ENCODE data around the gene RARRES2.

RARRES2 gene

DNA sequence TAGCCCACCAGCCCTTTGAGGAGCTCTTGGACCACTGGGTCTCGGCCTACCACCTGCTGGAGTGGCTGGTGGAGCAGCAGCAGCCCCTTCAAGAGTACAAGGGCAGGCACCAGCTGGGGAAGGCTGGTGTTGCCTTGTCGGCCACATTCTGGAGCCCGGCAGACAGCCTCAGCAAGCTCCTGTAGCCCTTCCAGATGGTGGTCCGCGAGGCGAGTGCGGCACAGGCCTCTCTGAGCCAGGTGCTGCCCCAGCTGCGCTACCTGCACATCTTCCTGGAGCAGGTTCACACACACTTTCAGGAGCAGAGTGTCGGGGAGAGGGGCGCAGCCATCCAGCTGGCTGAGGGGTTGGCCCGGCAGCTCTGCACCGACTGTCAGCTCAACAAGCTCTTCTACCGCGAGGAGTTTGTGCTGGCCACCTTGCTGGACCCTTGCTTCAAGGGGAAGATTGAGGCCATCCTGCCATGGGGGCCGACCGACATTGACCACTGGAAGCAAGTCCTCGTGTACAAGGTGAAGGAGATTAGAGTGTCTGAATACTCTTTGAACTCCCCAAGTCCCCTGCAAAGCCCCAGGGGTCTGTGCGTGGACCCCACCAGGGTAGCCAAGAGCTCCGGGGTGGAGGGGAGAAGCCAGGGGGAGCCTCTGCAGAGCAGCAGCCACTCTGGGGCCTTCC, 11.1 kb downstream of the RARRES2 start:
- H3K36me3 ChIP-seq (ENCODE audit: insufficient read depth, low read length) = peaks cover 93% of the 10 kb centered on the region
- H2AFZ ChIP-seq (ENCODE audit: low read depth, low read length) = no peak overlapping the region
- no peak overlapping the region for H3K4me2 ChIP-seq (ENCODE audit: insufficient read depth, low read length)
- TF ChIP-seq EZH2 (IDR thresholded peaks at IDR 0.05; ENCODE audit: borderline replicate concordance, low read depth, low read length, severe bottlenecking) = no peak
- TF ChIP-seq, protein P1, sequence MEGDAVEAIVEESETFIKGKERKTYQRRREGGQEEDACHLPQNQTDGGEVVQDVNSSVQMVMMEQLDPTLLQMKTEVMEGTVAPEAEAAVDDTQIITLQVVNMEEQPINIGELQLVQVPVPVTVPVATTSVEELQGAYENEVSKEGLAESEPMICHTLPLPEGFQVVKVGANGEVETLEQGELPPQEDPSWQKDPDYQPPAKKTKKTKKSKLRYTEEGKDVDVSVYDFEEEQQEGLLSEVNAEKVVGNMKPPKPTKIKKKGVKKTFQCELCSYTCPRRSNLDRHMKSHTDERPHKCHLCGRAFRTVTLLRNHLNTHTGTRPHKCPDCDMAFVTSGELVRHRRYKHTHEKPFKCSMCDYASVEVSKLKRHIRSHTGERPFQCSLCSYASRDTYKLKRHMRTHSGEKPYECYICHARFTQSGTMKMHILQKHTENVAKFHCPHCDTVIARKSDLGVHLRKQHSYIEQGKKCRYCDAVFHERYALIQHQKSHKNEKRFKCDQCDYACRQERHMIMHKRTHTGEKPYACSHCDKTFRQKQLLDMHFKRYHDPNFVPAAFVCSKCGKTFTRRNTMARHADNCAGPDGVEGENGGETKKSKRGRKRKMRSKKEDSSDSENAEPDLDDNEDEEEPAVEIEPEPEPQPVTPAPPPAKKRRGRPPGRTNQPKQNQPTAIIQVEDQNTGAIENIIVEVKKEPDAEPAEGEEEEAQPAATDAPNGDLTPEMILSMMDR (IDR thresholded peaks at IDR 0.05; ENCODE audit: borderline replicate concordance, extremely low read depth, low read length, poor library complexity, severe bottlenecking) = no peak
- peaks cover 53% of the 10 kb centered on the region for H4K20me1 ChIP-seq (ENCODE audit: insufficient read depth, low read length)
- H3K4me3 ChIP-seq (ENCODE audit: low read depth in 1 of 2, low read length in 2 of 2) = no peak overlapping the region
- H3K79me2 ChIP-seq (ENCODE audit: insufficient read depth, low read length) = peaks cover 85% of the 10 kb centered on the region
- H3K27me3 ChIP-seq (ENCODE audit: insufficient read depth, low read length, poor library complexity) = no peaks in the 10 kb centered on the region
- no peaks in the 10 kb centered on the region for H3K9me3 ChIP-seq (ENCODE audit: insufficient read depth, low read length, severe bottlenecking)
- no peak overlapping the region for H3K9ac ChIP-seq (ENCODE audit: low read depth, low read length)
- H3K27ac ChIP-seq (ENCODE audit: low read length) = no peak overlapping the region
- H3K4me1 ChIP-seq (ENCODE audit: insufficient read depth, low read length) = peaks cover 15% of the 10 kb centered on the region
- DNase-seq (no peak), ATAC-seq (ENCODE audit: insufficient read depth, low read depth) (no peak)

DNA sequence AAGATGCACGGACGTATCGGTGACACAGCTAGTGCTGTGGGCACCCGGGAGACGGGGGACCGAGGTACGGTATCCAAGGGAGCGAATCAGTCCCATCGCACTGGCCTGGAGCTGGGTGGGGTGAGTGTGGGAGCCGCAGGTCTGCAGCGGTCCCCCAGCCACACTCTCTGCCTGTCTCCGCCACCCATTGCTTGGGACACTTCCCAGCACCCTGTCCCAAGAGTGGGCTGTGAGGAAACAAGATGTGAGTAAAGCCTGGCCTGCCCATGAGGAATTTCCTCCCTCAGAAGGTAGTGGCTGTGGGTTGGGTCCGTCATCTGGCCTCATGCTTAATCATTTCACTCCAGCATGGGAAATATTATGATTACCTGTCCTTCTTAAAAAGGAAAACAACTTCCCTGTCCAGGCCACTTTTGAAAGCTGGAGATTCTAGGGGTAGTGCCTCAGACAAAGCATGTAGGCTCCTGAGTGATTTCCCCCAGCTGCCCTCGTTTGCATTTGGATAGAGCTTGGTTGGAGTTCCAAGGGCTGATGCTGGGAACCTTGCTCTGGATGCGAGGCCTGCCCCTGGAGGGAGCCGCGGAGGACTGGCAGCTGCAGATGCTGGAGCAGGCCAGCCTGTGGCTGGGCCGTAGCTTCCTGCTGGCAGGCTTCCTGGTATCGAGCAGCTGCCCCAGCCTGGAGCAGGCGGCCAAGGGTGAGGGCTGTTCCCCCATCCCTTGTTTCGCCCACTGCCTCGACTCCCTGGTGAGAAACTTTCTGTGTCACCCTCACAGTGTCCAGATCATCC, 11.9 kb downstream of the RARRES2 start:
- DNase-seq = no peak

DNA sequence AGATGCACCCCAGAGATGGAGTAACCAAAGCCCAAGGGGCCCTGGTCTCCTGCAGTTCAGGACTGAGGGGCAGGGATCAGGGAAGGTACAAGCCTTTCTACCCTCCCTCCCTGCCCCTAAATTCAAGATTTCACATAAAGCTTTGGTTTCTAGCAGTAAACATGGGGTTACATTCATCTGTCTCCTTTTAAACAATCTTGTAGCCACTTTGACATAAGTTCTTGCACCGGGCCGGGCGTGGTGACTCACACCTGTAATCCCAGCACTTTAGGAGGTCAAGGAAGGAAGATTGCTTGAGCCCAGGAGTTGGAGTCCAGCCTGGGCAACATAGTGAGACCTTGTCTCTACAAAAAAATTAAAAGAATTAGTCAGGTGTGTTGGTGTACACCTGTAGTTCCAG, 14.1 kb downstream of the RARRES2 start:
- Histone ChIP-seq H3K4me1 (ENCODE audit: insufficient read depth, low read length) (peaks cover 33% of the 10 kb centered on the region), H3K9ac (ENCODE audit: low read depth, low read length) (no peak overlapping the region), H3K27ac (ENCODE audit: low read length) (no peak overlapping the region), H2AFZ (ENCODE audit: low read depth, low read length) (no peak overlapping the region), H3K79me2 (ENCODE audit: insufficient read depth, low read length) (peaks cover 98% of the 10 kb centered on the region), H3K9me3 (ENCODE audit: insufficient read depth, low read length, severe bottlenecking) (no peaks in the 10 kb centered on the region), H3K4me2 (ENCODE audit: insufficient read depth, low read length) (no peak overlapping the region), H3K36me3 (ENCODE audit: insufficient read depth, low read length) (peaks cover 86% of the 10 kb centered on the region), H3K27me3 (ENCODE audit: insufficient read depth, low read length, poor library complexity) (no peaks in the 10 kb centered on the region), H3K4me3 (ENCODE audit: low read depth in 1 of 2, low read length in 2 of 2) (no peak overlapping the region), H4K20me1 (ENCODE audit: insufficient read depth, low read length) (peaks cover 46% of the 10 kb centered on the region)
- ATAC-seq (ENCODE audit: insufficient read depth, low read depth) (no peak), DNase-seq (no peak)
- TF ChIP-seq, protein P1 (IDR thresholded peaks at IDR 0.05; ENCODE audit: borderline replicate concordance, extremely low read depth, low read length, poor library complexity, severe bottlenecking) = no peak
- no peak for TF ChIP-seq EZH2 (IDR thresholded peaks at IDR 0.05; ENCODE audit: borderline replicate concordance, low read depth, low read length, severe bottlenecking)

More for the DNA sequence above, 11.9 kb downstream of the RARRES2 start:
- peaks cover 60% of the 10 kb centered on the region for H4K20me1 ChIP-seq (ENCODE audit: insufficient read depth, low read length)
- no peak overlapping the region for H3K9ac ChIP-seq (ENCODE audit: low read depth, low read length)
- H2AFZ ChIP-seq (ENCODE audit: low read depth, low read length) = no peak overlapping the region
- H3K79me2 ChIP-seq (ENCODE audit: insufficient read depth, low read length) = peaks cover 94% of the 10 kb centered on the region
- no peaks in the 10 kb centered on the region for H3K9me3 ChIP-seq (ENCODE audit: insufficient read depth, low read length, severe bottlenecking)
- H3K27ac ChIP-seq (ENCODE audit: low read length) = no peak overlapping the region
- no peak overlapping the region for H3K4me2 ChIP-seq (ENCODE audit: insufficient read depth, low read length)
- H3K4me3 ChIP-seq (ENCODE audit: low read depth in 1 of 2, low read length in 2 of 2) = no peak overlapping the region
- no peaks in the 10 kb centered on the region for H3K27me3 ChIP-seq (ENCODE audit: insufficient read depth, low read length, poor library complexity)
- H3K4me1 ChIP-seq (ENCODE audit: insufficient read depth, low read length) = peaks cover 23% of the 10 kb centered on the region
- ATAC-seq (ENCODE audit: insufficient read depth, low read depth) = no peak
- H3K36me3 ChIP-seq (ENCODE audit: insufficient read depth, low read length) = peaks cover 98% of the 10 kb centered on the region
- no peak for TF ChIP-seq EZH2 (IDR thresholded peaks at IDR 0.05; ENCODE audit: borderline replicate concordance, low read depth, low read length, severe bottlenecking)
- TF ChIP-seq, protein P1 (IDR thresholded peaks at IDR 0.05; ENCODE audit: borderline replicate concordance, extremely low read depth, low read length, poor library complexity, severe bottlenecking) = no peak

Measured in DND-41 (cell line).